ENCODE measurements around the gene KCNJ6.
"Not testable (repeated sequence)": the region's sequence is repeated elsewhere in the genome, so short reads cannot be mapped to it uniquely, and the experiment has no call there.

KCNJ6 gene

DNA sequence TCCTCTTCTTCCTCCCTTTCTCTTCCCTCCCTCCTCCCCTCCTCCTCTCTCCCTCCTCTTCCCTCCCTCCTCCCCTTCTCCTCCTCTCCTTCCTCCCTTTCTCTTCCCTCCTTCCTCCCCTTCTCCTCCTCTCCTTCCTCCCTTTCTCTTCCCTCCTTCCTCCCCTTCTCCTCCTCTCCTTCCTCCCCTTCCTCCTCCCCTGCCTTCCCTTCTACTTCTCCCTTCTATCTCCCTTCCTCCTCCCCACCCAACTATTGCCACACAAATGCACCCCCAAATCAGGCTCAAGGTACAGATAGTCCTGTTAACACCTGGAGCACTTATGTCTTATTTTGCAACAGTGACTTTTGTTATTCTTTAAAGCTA is 203.7 kb downstream of the KCNJ6 start:
- not testable (repeated sequence) for DNase-seq

DNA sequence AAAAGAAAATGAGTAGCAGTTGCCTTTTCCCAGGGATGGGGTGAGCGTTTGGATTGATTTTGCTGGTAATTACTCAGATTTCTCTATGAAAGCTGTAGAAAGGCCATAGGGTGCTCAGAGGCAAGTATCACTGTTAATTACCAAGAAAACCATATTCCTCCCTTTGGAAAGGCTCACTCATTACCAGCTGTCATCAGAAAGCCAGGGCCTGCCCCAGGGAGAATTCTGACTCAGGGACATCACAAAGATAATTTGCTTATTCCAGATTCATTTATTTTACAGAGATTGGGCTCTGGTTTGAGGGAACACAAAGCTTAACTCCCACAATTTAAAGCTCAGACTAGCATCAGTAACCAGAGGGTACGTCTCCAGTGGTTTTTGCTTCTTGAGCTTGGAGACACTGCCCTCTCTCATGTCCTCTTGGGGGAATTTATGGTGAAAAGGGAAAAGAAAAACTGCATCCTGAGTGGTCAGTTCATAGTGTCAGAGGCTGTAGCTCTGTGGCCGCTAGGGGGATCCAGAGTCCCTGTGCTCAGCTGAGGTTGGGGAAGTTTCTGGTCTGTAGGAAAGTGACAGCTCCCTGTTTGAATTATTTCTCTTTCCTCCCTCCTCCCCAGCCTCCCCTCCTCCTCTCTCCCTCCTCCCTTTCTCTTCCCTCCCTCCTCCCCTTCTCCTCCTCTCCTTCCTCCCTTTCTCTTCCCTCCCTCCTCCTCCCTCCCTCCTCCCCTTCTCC is 204.3 kb downstream of the KCNJ6 start:
- DNase-seq, result peak; percentile 84

DNA sequence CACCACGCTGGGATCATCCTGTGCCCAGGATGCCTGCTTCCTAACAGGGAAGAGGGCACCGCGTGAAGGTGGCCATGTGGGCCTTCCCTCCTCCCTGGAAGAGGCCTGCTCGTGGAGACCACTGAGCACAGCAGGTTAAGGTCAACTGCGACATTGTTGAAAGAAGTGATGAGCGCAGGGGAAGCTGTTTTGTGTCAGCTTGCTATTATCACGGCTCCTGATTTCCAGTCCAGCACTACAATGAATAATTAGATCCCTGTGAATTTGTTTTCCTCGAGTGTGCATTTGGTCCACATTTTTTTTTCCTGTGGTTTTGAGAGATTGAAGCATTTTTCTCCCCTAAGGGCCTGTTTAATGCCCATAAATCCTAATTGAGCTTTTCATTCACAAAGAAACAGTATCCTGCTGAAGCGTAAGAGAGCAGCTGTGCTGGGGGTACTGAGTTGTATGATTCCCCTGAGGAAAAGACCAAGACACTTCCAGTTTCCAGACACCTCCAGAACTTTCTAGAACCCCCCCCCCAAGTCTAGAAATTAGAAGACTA is 204.9 kb downstream of the KCNJ6 start:
- DNase-seq, result no peak

DNA sequence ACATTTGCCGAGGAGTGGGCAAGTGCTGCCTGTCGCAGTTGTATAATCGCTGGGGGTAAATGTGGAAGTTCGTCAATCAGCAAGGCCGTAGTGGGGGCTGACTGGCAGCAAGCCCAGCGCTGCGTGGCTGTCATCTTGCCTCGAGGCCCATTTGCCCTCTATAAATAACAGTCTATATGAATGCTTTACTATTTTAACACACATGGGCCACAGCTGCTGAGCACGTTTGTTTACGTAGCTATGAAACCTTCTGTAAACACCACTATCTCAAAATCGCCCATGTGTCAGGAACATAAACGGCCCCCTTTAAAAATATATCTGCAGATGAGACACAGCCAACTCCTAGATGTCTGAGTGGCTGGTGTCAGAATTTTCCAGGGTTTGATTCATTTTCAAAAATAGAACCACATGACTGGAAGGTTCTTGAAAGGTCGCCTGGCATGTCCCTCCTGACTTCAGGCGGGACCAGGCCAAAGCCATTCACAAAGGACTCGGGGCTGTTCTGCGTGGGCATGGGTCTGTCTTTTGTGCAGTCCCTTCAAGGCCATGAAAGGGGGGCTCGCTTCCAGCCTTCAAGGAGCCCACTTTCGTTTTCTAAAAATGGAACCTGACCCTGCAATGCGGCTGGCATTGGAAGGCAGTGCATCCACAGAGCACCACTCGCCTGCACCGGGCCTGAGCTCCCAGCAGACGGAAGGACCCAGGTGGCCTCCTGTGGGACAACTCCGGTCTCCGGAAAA is 205.5 kb downstream of the KCNJ6 start:
- DNase-seq, result peak; percentile 13

DNA sequence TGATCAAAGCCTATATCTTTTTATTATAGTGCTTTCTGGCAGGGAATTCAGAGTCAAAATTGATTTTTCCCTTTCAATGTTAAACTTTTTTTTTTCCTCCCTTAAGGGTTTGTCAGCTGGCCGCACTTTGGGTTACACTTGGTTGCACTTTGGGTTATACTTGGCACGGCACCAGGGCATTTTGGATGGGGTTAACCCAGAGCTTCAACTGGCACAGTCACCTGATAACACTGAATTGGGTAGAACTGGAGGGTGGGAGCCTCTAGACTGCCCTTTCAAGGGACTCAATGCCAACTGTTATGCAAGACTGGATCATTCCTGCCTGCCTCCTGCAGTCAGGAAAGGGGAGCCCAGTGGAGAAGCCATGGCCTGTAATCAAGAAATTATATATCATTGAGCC is 211.5 kb downstream of the KCNJ6 start:
- no peak for DNase-seq

DNA sequence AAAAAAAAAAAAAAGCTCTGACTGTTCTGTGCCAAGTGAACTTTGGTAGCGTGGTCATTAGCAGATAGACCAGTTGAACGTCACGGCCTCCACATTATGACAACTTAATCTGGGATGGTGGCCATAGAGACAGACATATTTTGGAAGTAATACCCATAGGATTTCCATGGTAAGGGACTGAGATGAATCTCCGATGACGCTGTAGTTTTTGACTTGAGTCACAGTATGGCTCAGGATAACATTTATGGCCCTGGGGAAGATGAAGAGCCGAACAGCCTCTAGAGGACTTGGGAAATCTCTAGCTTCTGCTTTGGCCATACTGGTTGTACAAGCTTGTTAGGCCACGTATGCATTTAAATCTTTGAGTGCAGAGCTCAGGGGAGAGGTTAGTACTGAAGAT is 214.0 kb downstream of the KCNJ6 start:
- DNase-seq, result no peak

DNA sequence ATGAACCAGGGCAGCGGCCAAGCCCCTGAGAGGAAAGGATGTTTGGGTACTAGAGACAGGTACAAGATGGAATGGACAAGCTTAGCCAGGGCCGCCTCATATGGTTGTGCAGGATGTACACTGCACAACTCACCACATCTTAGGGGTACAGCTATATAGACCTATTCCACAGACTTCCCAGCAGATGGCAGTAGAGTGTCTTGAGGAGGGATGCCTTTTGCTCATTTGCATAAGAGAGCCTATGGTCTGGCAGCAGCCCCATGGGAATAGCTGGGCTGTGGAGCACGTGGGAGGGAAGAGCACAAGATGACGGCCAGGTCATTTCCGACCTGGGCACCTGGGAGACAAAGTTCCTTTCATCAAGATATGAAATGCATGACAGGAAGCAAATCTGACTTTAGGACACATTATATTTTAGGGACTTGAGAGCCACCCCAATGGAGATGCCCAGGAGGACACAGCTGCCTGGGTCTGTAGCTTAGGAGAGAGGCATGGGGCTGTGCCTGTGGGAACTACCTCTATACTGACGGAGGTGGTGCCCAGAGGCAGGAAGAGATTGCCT is 215.5 kb downstream of the KCNJ6 start:
- DNase-seq, result peak; percentile 87

DNA sequence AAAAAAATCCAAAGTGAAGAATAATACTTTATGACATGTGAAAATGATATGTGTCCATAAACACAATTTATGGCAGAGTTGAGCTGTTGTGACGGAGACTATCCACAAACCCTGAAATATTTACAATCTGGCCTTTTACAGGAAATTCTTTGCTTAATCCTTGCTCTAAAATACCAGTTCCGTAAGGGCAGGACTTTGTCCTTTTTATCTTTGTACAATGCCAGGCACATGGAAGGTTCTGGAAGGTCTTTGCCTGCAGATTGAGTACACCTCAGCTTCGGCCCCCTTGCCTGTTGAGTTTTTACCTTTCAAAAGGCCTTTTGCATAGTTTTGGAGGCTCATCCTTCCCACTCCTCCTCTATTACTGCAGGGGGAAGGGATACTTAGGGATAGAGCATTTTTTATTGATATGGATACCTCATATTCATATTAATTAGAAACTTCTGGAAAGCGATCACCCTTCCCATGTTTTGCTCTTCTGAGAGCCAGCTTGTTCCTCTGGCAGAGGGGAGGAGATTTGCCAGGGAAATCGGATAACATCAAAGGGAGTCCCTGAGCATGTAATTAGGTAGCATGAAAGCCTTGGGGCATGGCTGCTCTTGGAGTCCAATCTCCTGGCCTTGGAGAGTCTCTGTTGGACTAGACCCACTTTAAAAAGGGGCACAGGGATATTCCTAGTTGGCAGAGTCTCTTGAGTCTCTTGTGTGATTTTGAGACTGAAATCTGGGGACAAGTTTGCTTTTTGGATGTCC is 217.1 kb downstream of the KCNJ6 start:
- no peak for DNase-seq

DNA sequence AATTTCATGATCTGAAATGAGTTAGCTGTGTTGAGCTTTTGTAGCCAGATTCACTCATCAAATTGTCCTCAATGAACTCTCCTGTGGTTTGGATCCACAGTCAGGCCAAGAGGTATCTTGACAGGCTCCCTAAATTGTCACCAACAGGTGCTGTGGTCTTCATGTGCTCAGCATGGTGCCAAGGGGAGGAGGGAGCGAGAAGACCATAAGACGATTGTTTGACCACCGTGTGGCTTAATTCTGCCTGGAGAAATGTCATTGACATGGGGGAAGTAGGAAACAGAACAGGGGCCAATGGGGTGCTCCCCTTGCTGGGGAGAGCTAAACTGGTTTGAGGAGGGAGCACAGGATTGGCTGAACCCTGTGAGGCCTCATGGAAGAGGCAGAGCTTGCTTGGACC is 219.3 kb downstream of the KCNJ6 start:
- no peak for DNase-seq

DNA sequence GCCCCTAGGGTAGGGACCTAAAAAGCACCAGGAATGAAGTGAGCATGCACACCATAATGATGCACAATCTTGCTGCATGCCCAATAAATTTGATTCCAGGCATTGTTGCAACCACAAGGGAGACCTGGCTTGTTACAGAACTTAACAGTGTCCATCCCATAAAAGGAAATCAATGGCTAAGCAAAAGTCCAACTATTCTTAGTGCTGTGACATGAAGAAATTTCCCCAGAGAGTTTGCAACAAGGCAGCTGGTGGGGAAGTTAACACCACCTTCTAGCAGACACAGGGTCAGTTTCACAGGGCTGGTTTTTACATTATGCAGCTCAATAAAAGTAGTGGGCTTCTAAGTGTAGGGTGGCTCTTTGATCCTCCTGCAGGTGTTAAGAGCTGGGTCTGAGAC is 221.1 kb downstream of the KCNJ6 start:
- DNase-seq, result peak; percentile 6

DNA sequence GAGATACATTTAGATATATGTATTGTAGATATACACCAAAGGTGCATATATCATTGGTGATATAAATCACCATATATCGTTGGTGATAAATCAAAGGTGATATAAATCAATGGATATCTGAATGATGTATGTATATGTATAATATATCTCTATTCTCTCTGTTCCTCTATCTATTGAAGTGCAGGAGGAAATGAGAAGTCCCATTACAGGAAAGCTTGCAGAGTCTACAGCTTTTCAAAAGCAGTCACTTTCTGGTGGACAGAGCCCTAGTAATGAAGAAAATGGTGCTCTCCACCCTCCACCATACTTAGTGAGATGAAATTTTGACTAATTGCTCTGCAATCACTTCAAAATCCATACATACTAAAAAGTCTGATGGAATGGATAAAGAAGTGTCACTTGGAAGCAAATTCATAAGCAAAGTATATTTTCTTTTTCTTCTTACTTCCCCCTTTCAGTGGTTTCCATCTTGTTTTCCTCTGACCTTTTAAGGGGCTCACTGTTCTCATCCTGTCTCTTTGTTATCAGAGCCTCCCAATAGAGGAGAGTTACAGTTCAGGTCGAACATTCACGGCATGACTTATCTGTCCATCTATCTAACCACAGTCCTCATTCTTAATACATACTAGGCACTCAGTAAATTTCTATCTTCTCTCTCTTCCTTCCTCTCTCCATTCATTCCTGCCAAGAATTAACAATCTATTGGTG is 227.2 kb downstream of the KCNJ6 start:
- no peak for DNase-seq

DNA sequence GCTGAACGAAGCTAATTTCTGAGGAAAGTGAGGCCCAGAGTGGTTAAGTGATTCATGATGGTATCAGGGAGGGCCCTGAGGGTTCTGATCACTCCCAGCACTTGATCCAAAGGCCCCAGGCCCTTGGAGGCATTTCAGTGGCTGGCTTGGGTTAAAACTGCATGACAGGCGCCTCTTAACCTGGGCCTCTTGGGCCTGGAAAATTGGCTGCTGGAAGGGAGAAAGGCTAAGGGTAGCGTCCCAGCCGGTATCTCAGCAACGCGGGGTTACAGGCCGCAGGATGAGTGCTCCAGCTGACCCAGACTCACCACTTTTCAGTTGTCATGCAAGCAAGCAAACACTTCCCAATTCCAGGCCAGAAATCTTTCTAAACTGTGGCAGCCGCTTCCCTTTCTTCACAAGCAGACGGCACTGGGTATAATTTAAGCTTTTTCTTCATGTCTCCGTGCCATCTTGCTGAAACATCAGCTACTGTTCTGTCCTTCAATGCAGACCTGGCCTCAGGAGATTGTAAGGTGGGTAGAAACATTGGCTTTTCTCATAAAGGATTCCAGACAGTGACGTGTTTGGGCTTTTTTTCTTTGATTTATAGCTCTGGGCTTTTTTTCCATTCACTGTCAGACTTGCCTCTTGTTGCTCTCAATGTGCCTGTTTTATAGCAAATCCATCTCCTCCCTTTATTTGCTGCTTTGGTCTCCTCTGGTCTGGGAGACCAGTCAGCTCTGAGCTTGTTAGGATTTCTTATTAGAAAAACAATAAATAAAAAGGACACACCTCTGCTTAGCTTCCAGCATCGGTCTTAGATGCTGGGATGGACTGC is 229.1 kb downstream of the KCNJ6 start:
- no peak for DNase-seq

DNA sequence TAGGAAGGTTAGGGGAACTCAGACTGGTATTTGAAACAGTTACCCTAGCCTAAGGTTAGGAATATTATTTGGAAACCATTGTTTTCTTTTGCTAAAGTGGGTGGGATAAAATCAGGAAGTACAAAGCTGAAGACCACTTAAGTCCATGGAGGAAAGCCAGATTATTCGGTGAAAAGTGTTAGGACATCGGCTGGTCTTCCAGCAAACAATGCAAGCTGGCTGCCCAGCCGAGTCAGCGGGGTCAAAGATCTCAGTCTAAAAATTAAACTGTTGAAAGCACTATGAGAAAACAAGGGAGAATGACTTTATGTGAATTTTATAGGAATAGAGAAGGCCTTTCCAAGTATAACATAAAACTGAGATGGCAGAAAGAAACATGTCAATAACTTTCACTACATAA is 231.7 kb downstream of the KCNJ6 start:
- no peak for DNase-seq

DNA sequence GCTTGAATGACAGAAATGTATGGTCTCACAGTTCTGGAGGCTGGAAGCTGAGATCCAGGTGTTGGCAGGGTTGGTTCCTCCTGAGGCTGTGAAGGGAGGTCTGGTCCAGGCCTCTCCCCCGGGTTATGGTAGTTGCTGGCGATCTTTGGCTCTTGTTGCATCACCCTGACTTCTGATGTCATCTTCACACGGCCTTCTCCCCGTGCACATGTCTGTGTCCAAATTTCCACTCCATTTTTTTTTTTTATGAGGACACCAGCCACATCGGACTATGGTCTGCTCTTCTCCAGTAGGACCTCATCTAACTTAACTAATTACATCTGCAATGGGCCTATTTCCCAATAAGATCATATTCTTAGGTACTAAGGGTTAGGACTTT is 232.2 kb downstream of the KCNJ6 start:
- DNase-seq, result no peak

DNA sequence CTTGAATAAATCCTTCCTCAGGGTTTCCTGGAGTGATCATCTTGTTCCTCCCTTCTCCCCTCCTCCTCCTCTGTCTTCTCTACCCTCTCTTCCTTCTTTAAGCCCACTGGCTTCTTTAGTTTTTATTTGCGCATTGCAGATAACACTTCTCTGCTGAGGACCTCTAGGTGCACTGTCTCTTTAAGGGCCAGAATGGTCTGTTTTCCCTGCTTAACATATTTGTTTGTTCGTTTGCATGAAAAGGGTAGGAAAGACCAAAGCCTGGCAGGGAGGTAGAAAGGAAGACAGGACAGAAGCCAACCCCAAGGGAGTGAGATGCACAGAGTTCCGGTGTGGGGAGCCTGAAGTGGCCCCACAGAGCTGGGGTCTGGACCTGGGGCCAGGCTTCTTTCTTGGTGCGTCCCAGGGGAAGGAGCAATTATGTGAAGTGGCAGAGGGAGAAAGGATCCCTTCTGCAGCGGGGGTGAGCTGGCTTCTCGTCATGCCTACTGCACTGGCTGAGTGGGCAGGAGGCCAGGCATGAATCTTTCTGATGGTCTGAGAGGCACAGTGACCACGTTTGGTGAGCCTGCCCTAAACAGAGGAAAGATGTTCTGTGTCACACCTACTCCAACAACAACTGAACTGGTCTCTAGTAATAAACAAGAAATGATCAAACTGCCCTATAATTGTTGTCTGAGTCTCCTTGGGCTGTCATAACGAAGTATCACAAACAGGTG is 232.7 kb downstream of the KCNJ6 start:
- DNase-seq, result no peak

DNA sequence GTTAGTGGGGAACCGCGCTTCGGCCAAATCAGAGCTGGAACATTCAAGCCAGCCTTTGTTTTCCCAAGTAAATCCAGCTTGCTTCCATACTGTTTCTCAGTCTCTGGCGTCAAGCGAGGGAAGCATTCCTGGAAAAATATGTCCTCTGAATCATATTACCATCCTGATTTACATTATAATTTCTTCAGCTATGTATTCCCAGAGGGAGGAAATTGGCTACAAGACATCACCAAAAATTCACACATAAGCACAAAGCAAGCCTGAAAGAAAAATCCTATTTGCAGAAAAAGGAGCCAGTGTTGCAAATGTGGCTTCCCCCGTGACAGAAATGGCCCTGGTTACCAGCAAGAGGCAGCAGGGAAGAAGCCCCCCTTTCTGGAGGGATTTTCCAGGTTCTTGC is 233.3 kb downstream of the KCNJ6 start:
- peak; percentile 92 for DNase-seq

DNA sequence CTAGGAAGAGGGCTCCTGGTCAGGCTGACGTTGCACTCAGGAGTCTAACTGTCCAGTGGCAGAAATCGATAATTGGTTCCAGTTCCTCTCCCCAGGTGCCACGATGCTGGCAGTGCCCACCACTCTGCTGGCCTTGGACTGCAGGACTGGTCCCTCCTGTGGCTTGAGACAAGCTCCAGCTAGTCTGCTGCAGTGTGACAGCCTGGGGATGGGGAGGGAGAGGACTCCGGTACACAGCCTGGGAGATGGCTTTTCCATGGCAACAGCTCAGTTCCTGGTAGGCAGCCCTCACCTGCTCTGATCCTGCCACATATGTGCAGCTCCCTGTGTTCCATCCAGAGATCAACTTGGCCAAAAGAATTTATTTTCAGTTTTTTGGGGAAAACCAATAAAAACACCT is 239.3 kb downstream of the KCNJ6 start:
- no peak for DNase-seq

DNA sequence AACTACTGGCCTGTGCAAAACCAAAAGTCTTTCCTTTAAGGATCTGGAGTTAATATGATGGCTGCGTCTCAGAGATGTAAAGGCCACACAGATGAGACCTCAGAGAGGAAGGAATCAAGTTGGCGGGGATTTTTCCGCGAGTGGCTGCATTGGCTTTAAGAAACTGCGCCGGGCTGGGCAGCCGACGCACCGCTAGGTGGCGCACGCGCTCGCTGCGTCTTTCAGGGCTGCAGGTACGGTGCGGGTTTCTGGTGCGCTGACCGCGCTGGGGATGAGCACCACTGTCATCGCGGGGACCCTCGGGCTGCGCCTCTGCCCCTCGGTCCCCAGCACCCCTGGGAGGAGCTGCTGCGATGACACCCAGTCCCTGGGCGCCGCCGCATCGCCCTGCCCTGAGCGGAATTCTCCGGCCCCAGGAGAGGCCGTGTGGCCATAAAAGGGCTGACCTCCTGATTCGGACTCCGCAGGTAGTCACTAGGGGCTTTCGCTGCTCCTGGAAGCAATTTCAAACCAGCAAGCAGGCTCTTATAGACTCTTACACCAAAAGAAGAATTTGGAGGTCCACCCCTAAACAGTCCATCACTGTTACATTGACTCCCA is 241.0 kb downstream of the KCNJ6 start:
- peak; percentile 37 for DNase-seq

DNA sequence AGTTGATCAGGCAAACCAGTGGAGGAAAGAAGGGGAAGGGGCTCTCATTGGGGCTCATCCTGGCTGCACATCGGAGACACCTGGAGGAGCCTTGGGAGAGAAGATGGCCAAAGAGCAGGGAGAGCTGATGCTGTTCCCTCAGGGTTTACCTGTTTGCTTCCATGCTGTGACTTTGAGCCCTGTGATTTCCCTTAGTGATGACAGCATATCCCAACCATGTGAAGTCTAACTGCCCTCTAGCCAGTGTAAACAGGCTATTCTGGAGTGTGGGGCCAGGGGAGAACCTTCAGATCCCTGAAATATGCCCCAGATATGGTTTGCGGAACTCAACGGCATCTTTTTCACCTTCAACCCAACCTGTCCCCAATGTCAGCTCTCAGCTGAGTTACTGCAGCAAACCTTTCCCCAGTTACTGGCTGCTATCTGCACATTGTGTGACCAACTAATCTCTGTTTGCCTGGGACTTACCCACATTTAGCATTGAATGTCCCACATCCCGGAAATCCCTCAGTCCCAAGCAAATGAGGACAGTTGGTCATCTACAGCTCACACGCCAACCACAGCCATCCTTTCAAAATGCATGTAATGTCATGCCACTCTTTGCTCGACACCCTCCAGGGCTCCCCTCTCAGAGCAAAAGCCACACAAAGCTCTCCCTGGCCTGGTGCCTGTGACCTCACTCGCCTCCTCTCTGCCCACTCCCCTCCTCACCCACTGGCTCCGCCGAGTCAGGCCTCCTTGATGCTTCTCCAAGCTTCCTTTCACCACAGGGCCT is 242.3 kb downstream of the KCNJ6 start:
- DNase-seq, result no peak

DNA sequence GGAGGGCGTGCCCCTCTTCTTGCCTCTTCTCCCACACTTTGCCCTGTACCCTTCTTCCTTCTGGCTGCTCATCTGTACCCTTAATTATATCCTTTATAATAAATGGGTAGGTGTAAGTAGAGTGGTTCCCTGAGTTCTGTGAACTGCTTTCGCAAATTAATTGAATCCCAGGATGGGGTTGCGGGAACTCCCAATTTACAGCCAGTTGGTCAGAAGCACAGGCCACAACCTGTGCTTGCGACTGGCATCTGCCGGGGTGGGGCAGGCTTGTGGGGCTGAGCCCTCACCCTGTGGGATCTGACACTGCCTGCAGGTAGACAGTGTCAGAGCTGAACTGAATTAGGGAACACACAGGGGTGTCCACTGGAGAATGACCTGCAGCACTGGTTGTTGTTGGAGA is 244.9 kb downstream of the KCNJ6 start:
- no peak for DNase-seq
